HPDE6-E6E7 (cell line): ENCODE results near the gene IGLL1.
"Not testable (repeated sequence)": the region's sequence is repeated elsewhere in the genome, so short reads cannot be mapped to it uniquely, and the experiment has no call there.

Source experiments
- DNase-seq: peaks from one replicate; pipeline ENCODE4 v3.0.0; 2011; ENCODE audit warnings: missing footprints; ENCODE audit errors: extremely low spot score

IGLL1 gene

DNA sequence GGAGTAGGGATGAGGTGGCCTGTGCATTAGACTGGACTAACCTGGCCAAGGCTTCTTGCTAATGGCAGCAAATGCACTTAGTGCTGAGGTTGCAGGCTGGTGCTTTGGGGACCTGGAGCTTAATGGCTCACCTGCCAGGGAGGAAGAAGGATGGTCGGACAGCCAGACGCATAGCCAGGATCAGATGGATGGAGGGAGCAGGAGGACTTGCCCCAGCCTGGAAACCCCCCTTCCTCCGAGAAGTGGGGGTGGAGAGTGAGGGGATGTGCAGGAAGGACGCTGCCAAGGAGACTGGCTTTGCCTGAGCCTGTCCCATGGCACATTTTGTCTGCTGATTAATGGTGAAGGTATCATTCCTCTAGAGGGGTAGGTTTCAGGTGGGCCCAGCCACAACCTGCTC, 17.9 kb downstream of the IGLL1 start:
- no peak for DNase-seq

DNA sequence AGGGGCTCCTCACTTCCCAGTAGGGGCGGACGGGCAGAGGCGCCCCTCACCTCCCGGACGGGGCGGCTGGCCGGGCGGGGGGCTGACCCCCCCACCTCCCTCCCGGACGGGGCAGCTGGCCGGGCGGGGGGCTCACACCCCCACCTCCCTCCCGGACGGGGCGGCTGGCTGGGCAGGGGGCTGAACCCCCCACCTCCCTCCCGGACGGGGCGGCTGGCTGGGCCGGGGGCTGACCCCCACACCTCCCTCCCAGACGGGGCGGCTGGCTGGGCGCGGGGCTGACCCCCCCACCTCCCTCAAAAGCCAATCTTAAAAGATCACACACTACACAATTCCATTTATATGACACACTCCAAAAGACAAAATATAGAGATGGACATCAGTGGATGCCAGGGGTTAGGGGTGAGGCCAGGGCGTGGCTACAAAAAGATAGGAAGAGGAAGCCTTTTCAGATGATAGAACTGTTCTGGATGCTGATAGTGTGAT, 19.0 kb downstream of the IGLL1 start:
- not testable (repeated sequence) for DNase-seq

DNA sequence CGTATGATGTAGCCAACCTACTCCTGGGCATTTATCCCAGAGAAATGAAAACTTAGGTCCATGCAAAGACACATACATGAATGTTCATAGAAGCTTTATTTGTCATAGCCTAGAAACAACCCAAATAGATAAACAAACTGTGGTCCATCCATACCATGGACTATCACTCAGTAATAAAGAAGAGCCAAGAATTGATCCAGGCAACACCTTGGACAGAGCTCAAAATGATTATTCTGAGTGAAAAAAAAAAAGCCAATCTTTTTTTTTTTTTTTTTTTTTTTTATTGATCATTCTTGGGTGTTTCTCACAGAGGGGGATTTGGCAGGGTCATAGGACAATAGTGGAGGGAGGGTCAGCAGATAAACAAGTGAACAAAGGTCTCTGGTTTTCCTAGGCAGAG, 19.9 kb downstream of the IGLL1 start:
- DNase-seq: not testable (repeated sequence)

DNA sequence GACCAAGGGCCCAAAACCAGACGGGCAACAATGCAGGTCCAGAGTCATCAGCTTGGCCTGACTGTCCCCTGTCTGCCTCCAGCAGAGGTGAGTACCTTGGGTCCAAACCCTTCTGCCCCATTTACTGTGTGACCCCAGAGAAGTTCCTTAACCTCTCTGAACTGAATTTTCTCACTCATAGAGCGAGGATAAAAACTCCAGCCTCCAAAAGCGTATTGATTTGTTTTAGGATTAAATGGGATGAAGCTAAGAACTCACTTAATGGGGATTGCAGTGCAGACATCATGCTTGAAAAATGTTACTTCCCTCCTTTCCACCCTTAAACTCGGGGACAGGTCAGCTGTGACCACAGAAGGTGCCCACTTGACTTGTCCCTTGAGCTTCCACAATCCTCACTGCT, 22.6 kb downstream of the IGLL1 start:
- no peak for DNase-seq

DNA sequence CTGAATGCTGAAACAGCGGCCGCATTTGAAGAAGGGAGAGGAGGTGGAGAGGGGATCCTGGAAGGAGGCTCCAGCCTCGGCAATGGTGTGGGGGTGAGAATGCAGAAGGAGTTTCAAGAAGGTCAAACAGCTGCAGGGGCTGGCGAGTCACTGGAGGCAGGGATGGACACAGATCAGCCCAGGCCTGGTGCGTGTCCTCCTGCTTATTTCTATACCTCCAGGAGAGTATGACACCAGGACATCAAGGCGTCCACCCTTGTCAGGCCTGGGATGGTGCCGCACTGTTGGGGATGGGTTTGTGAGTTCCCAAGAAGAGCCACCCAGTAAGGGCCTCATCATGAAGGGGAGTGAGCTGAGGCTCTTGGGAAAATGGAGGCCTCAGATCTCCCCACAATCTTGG, 23.1 kb downstream of the IGLL1 start:
- no peak for DNase-seq

DNA sequence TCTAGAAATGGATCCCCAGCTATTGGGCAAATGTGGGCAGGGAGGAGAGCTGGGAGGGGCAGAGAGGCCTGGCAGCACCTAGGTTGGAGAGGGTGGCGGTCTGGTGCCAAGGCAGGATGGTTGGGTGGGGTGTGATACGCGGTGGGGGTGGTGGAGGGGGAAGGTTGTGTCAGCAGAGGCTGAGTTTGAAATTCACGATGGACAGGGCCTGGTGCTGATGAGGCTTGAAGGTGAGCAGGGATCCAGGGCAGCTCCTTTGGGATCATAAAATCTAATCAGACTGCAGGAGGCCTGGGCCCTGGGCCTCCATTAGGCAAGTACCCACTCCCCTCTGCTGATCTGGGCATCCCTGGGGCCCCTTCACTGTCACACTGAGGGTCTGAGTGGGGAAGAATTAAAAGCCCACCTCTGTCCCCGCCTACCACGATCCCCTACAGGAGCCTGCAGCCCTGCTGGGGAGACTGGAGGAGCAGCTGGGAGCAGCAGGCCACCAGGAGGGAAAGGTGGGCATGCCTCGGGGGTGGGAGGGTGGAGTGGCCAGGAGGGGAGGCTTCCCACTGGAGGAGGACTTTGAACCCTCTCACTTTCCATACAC, 24.0 kb downstream of the IGLL1 start:
- no peak for DNase-seq

DNA sequence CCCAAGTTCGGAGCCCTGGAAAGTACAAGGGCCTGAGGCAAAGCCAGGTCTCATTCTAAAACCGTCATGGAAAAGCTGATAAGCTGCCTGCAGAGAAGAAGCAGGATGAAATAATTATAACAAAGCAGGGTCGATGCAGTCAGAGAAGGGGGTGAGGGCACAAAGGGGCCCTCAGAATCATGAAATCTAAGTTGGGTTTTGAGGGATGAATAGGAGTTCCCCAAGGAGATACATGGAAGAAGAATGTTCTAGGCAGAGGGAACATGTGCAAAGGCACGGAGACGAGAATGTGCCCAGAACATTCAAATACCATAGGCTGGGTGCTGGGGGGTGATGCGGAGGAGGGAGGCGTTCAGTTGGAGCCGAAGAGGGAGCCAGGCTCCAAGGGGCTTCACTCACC, 25.0 kb downstream of the IGLL1 start:
- DNase-seq: no peak

DNA sequence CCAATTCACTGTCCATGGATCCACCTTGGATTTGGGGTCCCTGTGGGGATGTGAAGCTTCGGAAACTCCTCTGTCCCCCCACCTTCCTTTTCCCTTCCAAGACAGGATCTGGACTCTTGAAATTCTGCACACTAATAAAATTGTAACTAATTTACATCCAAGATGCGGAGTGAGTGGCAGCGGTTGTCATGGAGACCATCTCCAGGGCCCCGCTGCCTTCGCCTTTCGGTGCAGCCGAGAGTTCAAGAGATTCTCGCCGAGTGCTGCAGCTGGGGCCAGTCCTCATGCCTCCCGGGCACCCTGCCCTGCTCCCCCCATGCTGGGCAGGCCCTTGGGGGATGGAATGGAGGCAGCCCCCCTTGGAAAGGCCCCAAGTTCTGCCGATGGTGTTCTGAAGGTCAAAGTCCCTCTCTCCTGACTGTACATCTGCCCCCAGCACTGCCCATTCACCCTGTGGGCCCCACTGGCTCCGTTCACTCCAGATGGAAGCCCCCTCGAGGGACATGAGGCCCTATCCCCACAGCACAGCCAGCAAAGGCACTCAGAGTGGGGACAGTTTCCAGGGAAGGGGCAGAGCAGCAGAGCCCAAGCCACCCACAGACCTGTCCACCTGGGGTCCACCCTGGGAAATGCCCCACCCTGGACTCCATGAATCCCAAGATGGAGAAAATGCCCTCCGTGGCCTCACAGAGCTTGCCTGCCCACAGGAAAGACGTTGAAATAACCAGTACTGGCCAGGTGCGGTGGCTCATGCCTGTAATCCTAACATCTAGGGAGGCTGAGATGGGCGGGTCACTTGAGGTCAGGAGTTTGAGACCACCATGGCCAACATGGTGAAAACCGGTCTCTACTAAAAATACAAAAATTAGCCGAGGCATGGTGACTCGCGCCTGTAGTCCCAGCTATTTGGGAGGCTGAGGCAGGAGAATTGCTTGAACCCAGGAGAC, 25.9 kb downstream of the IGLL1 start:
- no peak for DNase-seq

DNA sequence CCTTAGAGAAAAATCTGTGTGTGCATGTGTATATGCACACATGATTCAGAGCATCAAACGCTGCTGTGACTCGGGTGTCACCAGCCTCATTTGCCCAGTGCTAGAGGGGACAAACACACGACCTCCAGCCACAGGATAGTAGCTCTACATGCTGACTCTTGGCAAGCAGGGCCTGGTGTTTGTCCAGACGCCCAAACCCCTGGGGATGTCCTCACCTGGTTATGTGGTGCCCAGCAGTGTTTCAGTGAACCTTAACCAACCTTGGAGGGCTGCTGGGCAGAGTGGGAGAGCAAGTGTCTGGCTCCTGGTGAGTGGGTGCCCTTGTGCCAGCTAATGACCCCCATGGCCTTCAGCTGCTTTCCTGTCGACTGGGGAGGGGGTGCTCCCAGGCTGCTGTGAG, 26.7 kb downstream of the IGLL1 start:
- no peak for DNase-seq

DNA sequence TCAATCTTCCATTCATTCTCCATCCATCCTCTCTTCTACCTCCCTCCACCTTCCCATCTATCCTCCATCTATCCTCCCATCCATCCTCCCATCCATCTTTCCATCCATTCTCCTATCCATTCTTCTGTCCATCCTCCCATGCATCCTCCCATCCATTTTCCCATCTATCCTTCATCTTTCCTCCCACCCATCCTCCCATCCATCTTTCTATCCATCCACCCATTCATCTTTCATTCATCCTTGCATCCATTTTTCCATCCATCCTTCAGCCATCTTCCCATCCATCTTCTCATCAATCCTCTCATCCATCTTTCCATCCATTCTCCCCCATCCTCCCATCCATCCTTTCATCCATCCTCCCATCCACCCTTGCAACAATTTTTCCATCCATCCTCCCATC, 27.5 kb downstream of the IGLL1 start:
- no peak for DNase-seq

DNA sequence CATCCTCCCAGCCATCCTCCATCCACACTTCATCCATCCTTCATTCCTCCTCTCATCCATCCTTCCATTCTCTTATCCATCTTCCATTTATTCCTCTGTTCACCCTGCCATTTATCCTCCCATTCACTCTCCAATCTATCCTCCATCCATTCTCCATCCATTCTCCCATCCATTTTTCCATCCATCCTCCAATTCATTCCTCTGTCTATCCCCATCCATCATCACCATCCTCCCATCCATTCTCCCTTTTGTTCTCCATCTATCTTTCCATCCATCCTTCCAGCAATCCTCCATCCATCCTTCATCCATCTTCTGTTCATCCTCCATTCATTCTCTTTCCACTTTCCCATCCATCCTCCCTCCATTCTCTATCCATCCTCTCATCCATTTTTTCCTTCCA, 28.7 kb downstream of the IGLL1 start:
- DNase-seq: no peak

DNA sequence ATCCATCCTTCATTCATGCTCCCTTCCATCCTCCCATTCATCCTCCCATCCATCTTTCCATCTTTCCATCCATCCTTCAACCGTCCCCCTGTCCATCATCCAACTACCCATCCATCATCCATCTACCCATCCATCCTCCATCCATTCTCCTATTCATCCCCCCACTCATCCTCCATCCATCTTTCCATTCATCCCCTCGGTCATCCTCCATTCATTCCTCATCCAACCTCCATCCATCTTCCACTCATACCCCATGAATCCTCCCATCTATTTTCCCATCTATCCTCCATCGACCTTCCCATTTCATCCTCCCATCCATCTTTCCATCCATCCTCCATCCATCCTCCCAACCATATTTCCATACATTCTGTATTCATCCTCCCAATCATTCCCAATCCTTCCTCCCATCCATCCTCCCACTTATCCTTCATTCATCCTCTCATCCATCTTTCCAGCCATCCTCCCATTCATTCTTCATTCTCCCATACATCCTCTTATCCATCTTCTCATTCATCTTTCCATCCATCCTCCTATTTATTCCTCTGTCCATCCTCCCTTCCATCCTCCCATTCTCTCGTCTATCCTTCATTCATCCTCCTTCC, 29.9 kb downstream of the IGLL1 start:
- no peak for DNase-seq

DNA sequence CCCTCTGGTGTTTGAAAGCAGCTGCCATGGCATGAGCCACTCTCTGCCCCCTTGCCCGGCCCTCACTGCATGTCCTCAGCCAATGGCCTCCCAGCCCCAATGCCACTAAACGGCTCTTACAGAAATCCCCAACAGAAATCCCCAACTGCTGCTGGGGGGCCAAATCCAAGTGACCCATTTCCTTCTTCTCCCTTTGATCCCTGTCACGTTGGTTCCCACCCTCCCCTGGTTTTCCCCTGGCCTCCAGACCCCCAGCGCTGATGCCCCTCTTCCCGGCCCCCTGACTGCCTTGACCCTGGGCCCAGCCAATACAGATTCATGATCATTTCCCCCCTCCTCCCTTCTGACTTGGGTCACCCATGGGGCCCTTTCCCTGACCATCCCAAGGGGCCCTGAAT, 30.9 kb downstream of the IGLL1 start:
- DNase-seq: no peak

DNA sequence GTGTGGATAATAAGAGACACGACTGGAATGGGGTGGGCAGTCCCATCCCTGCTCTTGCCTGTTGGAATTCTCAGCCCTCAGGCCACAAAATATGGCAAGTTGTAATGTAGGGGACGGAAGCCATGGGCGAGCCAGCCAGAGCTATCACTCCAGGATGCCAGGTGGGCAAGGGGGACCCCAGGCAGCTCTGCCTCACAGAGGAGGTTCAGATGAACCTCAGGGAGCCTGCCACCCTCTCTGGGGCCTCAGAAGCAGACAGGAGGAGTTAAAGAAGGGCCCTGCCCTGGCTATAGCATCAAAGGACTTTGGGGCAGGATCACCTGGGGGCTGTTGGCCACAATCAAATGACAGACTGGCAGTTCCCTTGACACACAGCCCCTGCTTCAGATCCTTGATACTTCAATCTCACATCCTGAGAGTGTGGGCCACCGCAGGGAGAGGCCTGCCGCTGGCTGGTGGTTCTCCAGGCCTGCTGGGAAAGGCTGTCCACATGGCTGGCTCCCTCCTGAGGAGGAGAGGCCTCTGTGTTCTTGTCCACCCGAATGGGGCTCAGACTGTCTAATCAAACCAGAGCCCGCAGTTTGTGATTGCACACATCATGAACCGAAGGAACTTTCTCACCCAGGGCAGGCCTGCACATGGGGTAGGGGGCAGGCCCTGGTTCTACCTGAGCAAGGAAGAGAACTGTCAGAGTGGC, 31.4 kb downstream of the IGLL1 start:
- DNase-seq: no peak

DNA sequence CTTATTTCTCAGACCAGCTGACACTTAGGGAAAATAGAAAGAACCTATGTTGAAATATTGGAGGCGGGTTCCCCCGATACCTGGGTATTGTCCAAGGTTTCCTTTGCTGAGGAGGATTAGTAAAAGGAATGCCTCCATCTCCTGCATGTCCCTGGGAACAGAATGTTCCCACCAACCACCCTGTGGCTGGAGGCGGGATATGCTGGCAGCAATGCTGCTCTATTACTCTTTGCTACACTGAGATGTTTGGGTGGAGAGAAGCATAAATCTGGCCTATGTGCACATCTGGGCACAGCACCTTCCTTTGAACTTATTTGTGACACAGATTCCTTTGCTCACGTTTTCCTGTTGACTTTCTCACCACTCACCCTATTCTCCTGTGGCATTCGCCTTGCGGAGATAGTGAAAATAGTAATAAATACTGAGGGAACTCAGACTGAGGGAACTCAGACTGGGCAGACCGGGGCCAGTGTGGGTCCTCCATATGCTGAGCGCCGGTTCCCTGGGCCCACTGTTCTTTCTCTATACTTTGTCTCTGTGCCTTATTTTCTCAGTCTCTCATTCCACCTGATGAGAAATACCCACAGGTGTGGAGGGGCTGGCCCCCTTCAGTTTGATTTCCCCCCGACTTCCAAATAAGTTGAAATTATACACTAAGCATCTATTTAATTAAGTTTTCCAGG, 32.1 kb downstream of the IGLL1 start:
- DNase-seq: no peak

DNA sequence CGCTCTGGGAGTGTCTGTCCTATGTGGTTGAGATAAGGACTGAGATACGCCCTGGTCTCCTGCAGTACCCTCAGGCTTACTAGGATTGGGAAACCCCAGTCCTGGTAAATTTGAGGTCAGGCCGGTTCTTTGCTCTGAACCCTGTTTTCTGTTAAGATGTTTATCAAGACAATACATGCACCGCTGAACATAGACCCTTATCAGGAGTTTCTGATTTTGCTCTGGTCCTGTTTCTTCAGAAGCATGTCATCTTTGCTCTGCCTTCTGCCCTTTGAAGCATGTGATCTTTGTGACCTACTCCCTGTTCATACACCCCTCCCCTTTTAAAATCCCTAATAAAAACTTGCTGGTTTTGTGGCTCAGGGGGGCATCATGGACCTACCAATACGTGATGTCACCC, 32.7 kb downstream of the IGLL1 start:
- DNase-seq: not testable (repeated sequence)

DNA sequence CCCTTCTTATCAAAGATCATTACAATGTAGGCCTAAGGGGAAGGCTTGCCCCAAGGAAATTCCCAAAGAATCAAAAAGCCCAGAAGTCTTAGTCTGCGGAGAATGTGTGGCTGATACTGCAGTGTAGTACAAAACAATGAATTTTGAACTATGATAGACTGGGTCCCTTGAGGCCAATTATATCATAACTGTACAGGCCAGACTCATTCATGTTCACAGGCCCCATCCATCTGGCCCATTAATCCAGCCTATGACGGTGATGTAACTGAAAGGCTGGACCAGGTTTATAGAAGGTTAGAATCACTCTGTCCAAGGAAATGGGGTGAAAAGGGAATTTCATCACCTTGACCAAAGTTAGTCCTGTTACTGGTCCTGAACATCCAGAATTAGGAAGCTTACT, 35.2 kb downstream of the IGLL1 start:
- DNase-seq: no peak

DNA sequence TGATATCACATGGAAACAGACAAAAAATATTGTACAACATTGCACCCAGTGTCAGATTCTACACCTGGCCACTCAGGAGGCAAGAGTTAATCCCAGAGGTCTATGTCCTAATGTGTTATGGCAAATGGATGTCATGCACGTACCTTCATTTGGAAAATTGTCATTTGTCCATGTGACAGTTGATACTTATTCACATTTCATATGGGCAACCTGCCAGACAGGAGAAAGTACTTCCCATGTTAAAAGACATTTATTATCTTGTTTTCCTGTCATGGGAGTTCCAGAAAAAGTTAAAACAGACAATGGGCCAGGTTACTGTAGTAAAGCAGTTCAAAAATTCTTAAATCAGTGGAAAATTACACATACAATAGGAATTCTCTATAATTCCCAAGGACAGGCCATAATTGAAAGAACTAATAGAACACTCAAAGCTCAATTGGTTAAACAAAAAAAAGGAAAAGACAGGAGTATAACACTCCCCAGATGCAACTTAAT, 36.5 kb downstream of the IGLL1 start:
- not testable (repeated sequence) for DNase-seq

DNA sequence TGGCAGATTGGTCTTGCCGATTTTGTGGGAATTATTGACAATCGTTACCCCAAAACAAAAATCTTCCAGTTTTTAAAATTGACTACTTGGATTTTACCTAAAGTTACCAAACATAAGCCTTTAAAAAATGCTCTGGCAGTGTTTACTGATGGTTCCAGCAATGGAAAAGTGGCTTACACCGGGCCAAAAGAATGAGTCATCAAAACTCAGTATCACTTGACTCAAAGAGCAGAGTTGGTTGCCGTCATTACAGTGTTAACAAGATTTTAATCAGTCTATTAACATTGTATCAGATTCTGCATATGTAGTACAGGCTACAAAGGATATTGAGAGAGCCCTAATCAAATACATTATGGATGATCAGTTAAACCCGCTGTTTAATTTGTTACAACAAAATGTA, 37.2 kb downstream of the IGLL1 start:
- no peak for DNase-seq

DNA sequence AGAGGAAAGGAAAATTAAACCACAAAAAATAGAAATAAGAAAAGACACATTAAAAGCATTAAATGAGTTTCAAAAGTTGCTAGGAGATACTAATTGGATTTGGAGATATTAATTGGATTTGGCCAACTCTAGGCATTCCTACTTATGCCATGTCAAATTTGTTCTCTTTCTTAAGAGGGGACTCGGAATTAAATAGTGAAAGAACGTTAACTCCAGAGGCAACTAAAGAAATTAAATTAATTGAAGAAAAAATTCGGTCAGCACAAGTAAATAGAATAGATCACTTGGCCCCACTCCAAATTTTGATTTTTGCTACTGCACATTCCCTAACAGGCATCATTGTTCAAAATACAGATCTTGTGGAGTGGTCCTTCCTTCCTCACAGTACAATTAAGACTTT, 37.7 kb downstream of the IGLL1 start:
- DNase-seq: not testable (repeated sequence)

DNA sequence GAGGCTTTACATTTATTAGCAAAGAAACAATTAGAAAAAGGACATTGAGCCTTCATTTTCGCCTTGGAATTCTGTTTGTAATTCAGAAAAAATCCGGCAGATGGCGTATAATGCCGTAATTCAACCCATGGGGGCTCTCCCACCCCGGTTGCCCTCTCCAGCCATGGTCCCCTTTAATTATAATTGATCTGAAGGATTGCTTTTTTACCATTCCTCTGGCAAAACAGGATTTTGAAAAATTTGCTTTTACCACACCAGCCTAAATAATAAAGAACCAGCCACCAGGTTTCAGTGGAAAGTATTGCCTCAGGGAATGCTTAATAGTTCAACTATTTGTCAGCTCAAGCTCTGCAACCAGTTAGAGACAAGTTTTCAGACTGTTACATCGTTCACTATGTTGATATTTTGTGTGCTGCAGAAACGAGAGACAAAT, 38.2 kb downstream of the IGLL1 start:
- DNase-seq: not testable (repeated sequence)
